T47D (cell line): ENCODE data around the gene GPR162.
"Not testable (repeated sequence)": the region's sequence is repeated elsewhere in the genome, so short reads cannot be mapped to it uniquely, and the experiment has no call there.

Experiments used
- DNase-seq, 2 experiments: peaks; one replicate each; pipeline versions ENCODE4 v3.0.0 to v3.0.0-alpha.2; 2011 to 2012; ENCODE audit warnings: low read depth in 1 of 2, low spot score in 1 of 2
- JUND ChIP-seq: IDR thresholded peaks from 2 replicates; pipeline ENCODE4 v1.6.1; 2012; ENCODE audit warnings: low read depth
- in situ Hi-C: cut with HindIII; loops from 2 replicates; pipeline ENCODE4 v1.10.0; 2016; ENCODE audit warnings: low sequenced_read_pairs, low pct_unique_long_range_greater_than_20kb

Gene GPR162

GRCh38 chr12:6863586-6864321, 42.1 kb downstream of the GPR162 start:
- DNase-seq = no peak
- in situ Hi-C loops = no loop called here
- no peak for TF ChIP-seq JUND

GRCh38 chr12:6865307-6865706, 43.7 kb downstream of the GPR162 start:
- DNase-seq, in situ Hi-C loops: not testable (repeated sequence)

- no peak for TF ChIP-seq JUND
- in situ Hi-C loops = no loop called here
These were observed 44.7 kb downstream of the GPR162 start for GRCh38 chr12:6866163-6866919.

GRCh38 chr12:6866920-6867412, 45.3 kb downstream of the GPR162 start:
- no peak for DNase-seq
- in situ Hi-C loops = no loop called here
- TF ChIP-seq JUND = no peak

More at GRCh38 chr12:6866163-6866919, 44.7 kb downstream of the GPR162 start:
- no peak for DNase-seq

GRCh38 chr12:6867413-6868210, 46.0 kb downstream of the GPR162 start, which contains the start of gene TPI1:
TPI1 (plus strand) TSS chr12:6867531; CDS start chr12:6867567, 36 bp downstream.
- peak; percentile 19 to 58 for DNase-seq
- in situ Hi-C loops = no loop called here
- TF ChIP-seq JUND = no peak

GRCh38 chr12:6868211-6869048, 46.8 kb downstream of the GPR162 start:
- no peak for TF ChIP-seq JUND
- in situ Hi-C loops = no loop called here
- no peak for DNase-seq

- in situ Hi-C loops = no loop called here
- TF ChIP-seq JUND = no peak
- peak; percentile 18 to 65 for DNase-seq
These were observed 47.7 kb downstream of the GPR162 start for GRCh38 chr12:6869049-6870021.

- DNase-seq, in situ Hi-C loops: not testable (repeated sequence)
These were observed 48.7 kb downstream of the GPR162 start for GRCh38 chr12:6870304-6870703.

GRCh38 chr12:6871052-6871957, 49.7 kb downstream of the GPR162 start:
- no peak for DNase-seq
- TF ChIP-seq JUND = no peak
- in situ Hi-C loops = no loop called here
